SH-SY5Y (cell line): ENCODE data around the gene TNFRSF1B.

Experiments used
- GATA2 ChIP-seq: IDR thresholded peaks from 2 replicates; pipeline ENCODE4 v1.6.1; 2011; ENCODE audit warnings: mild to moderate bottlenecking, low read depth, low read length
- GATA3 ChIP-seq: IDR thresholded peaks from 2 replicates; pipeline ENCODE4 v1.6.1; 2011; ENCODE audit warnings: low read depth, mild to moderate bottlenecking, low read length, moderate library complexity

TNFRSF1B gene

DNA sequence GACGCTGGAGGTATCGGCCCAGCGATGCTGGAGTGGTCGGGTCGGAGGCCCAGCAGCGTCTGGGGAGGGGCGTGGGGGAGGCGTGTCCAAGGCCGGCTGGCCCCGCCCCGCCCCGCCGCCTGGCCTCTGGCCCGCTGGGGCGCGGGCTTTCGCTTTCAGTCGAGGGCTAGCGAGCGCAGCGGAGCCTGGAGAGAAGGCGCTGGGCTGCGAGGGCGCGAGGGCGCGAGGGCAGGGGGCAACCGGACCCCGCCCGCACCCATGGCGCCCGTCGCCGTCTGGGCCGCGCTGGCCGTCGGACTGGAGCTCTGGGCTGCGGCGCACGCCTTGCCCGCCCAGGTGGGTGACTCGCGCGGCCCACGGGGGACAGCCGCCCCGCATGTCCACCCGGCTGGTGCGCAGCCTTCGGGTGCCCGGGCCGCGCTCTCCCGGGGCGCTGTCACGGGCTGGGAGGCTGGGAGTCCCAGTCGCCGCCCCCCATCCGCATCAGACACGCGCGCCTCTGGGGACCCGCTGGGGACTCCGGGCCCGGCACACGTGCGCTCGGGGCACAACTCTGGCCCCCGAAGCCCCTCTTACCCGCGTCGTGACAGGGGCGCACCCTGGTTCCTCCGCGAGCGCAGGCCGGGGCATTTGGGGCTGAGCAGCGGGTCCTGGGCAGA is at the start of gene TNFRSF1B:
TNFRSF1B (plus strand) TSS at position 158 of the 659 bp plus-strand sequence; CDS start at position 259, 101 bp downstream.
- no peak for TF ChIP-seq GATA3
- no peak for TF ChIP-seq GATA2

DNA sequence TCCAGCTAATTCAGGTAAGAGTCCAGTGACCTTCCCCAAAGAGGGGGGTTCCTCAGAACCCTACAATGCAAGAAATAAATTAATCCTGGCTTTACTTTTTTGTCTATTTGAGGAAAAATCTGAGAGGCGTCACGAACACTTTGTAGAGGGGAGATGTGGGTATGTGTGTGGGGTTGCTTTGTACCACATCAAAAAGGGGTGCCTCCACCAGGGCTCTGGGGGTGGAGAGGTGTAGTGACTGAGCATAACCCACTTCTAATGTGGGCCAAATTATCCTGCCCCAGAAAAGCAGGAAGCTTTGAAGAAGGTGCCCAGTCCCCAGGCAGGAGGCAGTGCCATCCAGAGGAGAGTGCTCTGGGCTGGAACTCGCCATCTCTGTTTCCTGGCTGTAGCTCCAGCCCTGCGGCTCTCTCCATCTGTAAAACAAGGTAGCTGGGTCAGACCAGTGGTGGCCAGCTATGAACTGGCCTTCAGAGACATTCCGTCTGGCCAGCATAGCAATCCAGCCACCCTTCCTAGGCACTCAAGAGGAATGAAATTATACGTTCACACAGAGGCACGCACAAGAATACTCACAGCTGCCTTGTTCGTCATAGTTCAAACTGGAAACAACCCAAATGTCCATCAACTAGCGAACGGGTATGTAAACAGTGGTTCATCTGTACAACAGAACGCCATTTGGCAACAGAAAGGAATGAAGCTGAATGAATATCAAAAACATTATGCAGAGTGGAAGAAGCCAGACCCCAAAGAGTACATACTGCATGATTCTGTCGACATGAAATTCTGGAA is 45.4 kb upstream of the TNFRSF1B start:
- TF ChIP-seq GATA3 = no peak

DNA sequence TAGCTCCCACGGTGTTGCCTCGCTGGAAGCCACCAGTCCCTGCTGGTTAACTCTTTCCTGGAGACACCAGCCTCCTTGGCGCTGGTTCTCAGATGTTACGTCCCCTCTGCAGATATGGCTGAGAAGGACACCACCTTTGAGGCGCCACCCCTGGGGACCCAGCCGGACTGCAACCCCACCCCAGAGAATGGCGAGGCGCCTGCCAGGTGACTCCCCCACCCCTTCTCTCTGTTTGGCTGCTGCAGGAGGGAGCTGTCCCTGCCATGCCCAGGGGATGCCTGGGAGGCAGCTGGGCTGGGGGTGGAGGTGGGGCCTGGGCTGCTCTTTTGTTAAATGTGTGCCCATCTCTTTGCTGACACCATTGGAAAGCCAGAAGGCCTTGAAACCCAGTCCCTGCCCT is 43.6 kb upstream of the TNFRSF1B start:
- TF ChIP-seq GATA2 (no peak), GATA3 (no peak)

DNA sequence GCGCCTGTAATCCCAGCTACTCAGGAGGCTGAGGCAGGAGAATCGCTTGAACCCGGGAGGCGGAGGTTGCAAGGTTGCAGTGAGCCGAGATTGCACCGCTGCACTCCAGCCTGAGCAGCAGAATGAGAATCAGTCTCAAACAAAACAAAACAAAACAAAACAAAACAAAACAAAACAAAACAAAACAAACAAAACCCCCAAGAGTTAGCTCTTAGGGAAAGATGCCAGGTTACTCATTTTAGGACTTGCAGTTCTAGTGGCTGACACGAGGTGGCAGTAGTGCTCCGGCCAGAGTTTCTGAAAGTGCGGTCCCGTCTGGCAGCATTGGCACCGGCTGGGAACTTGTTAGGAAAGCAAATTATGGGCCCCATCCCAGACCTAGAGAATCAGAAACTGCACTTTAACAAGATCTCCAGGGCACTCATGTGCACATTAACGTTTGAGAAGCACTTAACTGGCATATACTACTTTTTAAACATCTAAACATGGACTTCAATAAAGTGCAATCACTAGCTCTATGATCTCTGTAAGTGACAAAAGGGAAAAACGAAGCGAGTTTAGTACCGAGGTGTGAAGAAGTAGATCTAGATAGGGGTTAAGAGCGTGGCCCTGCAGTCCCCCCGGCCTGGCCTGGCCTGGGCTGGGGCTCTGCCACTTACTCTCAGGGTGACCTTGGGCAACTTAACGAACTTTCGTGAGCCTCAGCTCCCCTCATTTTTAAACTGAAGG is 41.9 kb upstream of the TNFRSF1B start:
- TF ChIP-seq GATA3 (no peak), GATA2 (no peak)

DNA sequence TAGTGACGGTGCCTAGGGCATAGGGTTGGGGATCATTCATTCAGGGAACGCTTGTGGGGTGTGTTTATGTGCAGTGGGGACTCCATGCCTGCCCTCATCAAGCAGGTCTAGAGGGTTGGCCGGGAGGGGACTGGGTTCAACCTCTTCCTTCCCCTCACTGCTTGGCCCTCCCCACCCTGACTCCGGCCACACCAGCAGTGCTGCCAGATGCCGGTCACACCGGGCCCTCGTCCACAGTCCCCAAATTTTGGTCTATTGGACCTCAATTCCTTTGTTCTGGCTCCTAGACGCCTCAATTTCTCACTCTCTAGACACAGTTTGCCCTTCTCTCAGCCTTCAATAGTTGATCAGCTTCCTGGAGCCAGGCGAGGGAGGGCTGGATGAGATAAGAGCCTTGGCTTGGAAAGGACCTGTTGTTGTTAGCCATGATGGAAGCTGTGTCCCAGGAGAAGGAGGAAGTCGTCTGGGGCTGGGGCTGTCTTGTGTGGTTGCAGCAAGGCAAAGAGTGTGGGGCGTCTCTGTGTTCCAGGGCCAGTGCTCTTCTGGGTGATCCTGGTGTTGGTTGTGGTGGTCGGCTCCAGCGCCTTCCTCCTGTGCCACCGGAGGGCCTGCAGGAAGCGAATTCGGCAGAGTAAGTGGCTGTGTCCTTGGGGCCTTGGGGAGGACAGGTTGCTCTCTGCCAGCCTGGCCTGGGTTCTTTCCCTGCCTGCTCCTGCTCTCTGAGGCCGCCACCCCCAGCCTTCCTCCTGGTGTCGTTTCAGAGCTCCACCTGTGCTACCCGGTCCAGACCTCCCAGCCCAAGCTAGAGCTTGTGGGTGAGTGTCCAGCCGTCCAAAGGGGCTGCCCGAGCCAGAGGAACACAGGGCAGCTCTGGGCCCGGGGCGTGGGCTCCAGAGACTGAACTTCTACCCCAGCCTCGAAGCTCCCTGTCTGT is 41.1 kb upstream of the TNFRSF1B start:
- TF ChIP-seq GATA2 (no peak), GATA3 (no peak)

GRCh38 chr1:12126781-12127180 is 40.0 kb upstream of the TNFRSF1B start:
- TF ChIP-seq GATA2 = no peak
- no peak for TF ChIP-seq GATA3

GRCh38 chr1:12127206-12127810 is 39.5 kb upstream of the TNFRSF1B start:
- no peak for TF ChIP-seq GATA2
- TF ChIP-seq GATA3 = no peak

DNA sequence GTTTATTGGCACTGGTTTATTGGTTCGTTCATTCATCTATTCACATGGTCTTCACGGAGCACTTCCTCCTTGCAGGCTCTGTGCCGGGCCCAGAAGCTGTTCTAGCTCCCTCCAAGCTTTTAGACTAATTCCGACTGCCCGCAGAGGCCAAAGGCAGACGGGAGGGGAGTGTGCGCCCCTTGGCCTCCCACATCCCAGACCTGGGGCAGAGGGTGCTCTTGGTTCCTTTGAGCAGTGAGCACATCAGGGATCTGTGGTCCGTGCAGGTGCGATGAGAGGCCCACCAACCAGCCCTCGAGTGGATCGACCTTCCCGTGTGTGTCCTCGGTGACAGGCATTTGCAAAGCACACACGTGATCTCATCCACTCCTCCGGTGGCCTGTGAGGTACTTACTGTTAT is 38.7 kb upstream of the TNFRSF1B start:
- no peak for TF ChIP-seq GATA3
- TF ChIP-seq GATA2 = no peak

DNA sequence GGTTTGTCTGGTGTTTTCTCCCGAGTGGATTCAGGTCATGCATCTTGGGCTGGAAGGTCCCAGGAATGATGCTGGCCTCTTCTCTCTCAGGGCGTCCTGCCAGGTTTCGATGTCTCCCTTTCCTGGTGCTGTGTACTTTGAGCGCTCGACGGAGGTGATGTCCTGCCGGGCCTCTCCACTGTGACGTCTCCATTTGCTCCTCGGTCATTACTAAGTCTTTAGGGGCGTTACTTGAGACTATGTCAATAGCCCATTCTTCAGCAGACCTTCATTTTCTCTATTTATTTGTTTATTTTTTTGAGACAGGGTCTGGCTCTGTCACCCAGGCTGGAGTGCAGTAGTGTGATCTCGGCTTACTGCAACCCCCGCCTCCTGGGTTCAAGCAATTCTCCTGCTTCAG is 37.2 kb upstream of the TNFRSF1B start:
- TF ChIP-seq GATA3 (no peak), GATA2 (no peak)

DNA sequence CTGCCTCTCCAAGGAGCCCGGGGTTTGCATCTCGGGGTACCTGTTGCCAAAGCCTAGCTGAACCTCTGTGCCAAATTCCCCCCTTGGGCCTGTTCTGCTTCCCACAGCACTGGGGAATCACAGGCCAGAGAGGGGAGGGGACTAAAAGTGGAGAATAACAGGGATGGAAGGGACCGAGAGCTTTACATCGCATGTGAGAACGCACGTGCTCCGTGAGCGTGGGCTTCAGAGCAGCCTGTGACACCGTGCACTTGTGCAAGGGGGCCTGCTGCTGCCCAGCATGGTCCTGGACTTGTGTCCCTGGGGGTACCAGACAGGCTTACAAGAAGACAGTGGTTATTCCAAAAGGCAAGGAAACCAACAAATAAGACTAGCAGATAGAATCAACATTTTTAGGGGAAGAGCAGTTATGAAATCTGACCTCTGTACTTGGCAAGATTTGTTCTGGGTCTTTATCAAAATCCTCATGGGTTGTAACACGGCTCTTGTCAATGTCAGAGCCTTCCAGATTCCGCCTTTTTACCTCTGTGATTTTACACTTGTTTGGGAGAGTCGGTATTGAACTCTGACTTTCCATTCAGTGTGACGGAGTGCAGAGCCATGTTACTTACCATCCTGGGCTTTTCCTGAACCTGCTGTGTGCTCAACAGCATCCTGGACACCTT is 36.2 kb upstream of the TNFRSF1B start:
- no peak for TF ChIP-seq GATA3
- TF ChIP-seq GATA2 = no peak

DNA sequence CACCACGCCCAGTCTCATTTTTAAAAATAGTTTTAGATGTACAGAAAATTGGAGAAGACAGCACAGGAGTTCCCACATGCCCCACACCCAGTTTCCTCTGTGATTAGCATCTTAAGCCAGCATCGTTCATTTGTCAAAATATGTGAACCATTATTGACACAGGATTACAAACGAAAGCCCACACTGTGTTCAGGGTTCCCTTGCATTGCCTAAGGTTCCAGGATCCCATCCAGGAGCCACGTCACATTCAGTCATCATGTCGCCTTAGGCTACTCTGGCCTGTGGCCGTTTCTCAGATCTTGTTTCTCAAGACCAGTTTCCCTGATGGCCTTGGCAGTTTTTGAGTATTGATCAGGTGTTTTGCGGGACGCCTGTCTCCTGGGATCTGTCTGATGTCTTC is 34.7 kb upstream of the TNFRSF1B start:
- TF ChIP-seq GATA2 = no peak
- TF ChIP-seq GATA3 = no peak

GRCh38 chr1:12134716-12135115 is 32.1 kb upstream of the TNFRSF1B start:
- TF ChIP-seq GATA3 (no peak), GATA2 (no peak)

DNA sequence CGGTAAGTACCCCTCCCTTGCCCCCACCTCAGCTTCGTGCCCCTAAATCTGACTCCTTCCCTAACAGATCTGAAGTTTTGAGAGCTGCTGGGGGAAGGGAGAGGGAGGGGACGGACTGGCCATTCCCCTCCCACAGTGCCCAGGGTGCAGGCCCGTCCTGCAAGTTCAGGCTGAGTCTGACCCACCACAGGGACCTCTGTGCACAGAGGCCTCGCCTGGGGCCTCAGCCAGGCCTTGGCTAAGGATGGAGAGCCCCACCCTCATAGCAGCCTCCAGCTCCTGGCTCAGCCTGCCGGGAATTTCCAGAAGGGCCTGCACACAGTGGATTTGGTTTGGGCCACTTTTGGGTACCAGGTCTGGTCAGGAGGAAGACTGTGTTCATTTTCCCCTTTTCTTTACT is 31.2 kb upstream of the TNFRSF1B start:
- no peak for TF ChIP-seq GATA3
- no peak for TF ChIP-seq GATA2
